Renal cortex interstitium (tissue), 15 donors: ENCODE data around the gene SPRY4. TPM values are rescaled to one million over a fixed set of nuclear protein-coding genes. Genes with fewer than 3 reads are reported as not detected.
"Not testable (repeated sequence)": the region's sequence is repeated elsewhere in the genome, so short reads cannot be mapped to it uniquely, and the experiment has no call there.

Experiments
- DNase-seq, 11 donors: peaks; one replicate each; pipeline ENCODE4 v3.0.0-alpha.2; 2013; ENCODE audit warnings: low read depth in 9 of 11, low spot score in 4 of 11; ENCODE audit errors: extremely low read depth in 1 of 11
- long read RNA-seq, 16 experiments: transcript quantifications; one replicate each; lab custom pipeline, GENCODE V29; 2026
- polyA plus RNA-seq, 3 donors: library from polyadenylated mRNA; unstranded; fragments of 120-200 nt; gene quantifications; one replicate each; pipeline ENCODE4 v1.2.1, GENCODE V29; 2013; ENCODE audit not compliant: insufficient read length in 3 of 3

SPRY4 gene, protein sequence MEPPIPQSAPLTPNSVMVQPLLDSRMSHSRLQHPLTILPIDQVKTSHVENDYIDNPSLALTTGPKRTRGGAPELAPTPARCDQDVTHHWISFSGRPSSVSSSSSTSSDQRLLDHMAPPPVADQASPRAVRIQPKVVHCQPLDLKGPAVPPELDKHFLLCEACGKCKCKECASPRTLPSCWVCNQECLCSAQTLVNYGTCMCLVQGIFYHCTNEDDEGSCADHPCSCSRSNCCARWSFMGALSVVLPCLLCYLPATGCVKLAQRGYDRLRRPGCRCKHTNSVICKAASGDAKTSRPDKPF
- 10 to 100 TPM; 30.9 to 36.5 (median 33.6) TPM for polyA plus RNA-seq
- long read RNA-seq, donor 1, full-length matches to known transcripts: 49 of 49 reads
- long read RNA-seq, donor 1, partial matches to known transcripts: 0 of 49 reads
- long read RNA-seq, donor 1, other reads (novel, unspliced or antisense): 0 of 49 reads
- long read RNA-seq, donor 2, full-length matches to known transcripts: 47 of 47 reads
- long read RNA-seq, donor 2, partial matches to known transcripts: 0 of 47 reads
- long read RNA-seq, donor 2, other reads (novel, unspliced or antisense): 0 of 47 reads
- long read RNA-seq, donor 3, full-length matches to known transcripts: 46 of 46 reads
- long read RNA-seq, donor 3, partial matches to known transcripts: 0 of 46 reads
- long read RNA-seq, donor 3, other reads (novel, unspliced or antisense): 0 of 46 reads
- long read RNA-seq, donor 4, full-length matches to known transcripts: 16 of 16 reads
- long read RNA-seq, donor 4, partial matches to known transcripts: 0 of 16 reads
- long read RNA-seq, donor 4, other reads (novel, unspliced or antisense): 0 of 16 reads
- long read RNA-seq, donor 5: 0 reads
- long read RNA-seq, donor 6, full-length matches to known transcripts: 44 of 44 reads
- long read RNA-seq, donor 6, partial matches to known transcripts: 0 of 44 reads
- long read RNA-seq, donor 6, other reads (novel, unspliced or antisense): 0 of 44 reads
- long read RNA-seq, donor 7, full-length matches to known transcripts: 25 of 25 reads
- long read RNA-seq, donor 7, partial matches to known transcripts: 0 of 25 reads
- long read RNA-seq, donor 7, other reads (novel, unspliced or antisense): 0 of 25 reads
- long read RNA-seq, donor 8: 0 reads
- long read RNA-seq, donor 9, full-length matches to known transcripts: 24 of 24 reads
- long read RNA-seq, donor 9, partial matches to known transcripts: 0 of 24 reads
- long read RNA-seq, donor 9, other reads (novel, unspliced or antisense): 0 of 24 reads
- long read RNA-seq, donor 10, full-length matches to known transcripts: 25 of 25 reads
- long read RNA-seq, donor 10, partial matches to known transcripts: 0 of 25 reads
- long read RNA-seq, donor 10, other reads (novel, unspliced or antisense): 0 of 25 reads
- long read RNA-seq, donor 11, full-length matches to known transcripts: 18 of 18 reads
- long read RNA-seq, donor 11, partial matches to known transcripts: 0 of 18 reads
- long read RNA-seq, donor 11, other reads (novel, unspliced or antisense): 0 of 18 reads
- long read RNA-seq, donor 12, full-length matches to known transcripts: 15 of 15 reads
- long read RNA-seq, donor 12, partial matches to known transcripts: 0 of 15 reads
- long read RNA-seq, donor 12, other reads (novel, unspliced or antisense): 0 of 15 reads
- long read RNA-seq, donor 13: 0 reads
- long read RNA-seq, donor 14, full-length matches to known transcripts: 19 of 19 reads
- long read RNA-seq, donor 14, partial matches to known transcripts: 0 of 19 reads
- long read RNA-seq, donor 14, other reads (novel, unspliced or antisense): 0 of 19 reads
- long read RNA-seq, donor 15, full-length matches to known transcripts: 15 of 15 reads
- long read RNA-seq, donor 15, partial matches to known transcripts: 0 of 15 reads
- long read RNA-seq, donor 15, other reads (novel, unspliced or antisense): 0 of 15 reads
- long read RNA-seq, donor 16, full-length matches to known transcripts: 83 of 83 reads
- long read RNA-seq, donor 16, partial matches to known transcripts: 0 of 83 reads
- long read RNA-seq, donor 16, other reads (novel, unspliced or antisense): 0 of 83 reads

DNA sequence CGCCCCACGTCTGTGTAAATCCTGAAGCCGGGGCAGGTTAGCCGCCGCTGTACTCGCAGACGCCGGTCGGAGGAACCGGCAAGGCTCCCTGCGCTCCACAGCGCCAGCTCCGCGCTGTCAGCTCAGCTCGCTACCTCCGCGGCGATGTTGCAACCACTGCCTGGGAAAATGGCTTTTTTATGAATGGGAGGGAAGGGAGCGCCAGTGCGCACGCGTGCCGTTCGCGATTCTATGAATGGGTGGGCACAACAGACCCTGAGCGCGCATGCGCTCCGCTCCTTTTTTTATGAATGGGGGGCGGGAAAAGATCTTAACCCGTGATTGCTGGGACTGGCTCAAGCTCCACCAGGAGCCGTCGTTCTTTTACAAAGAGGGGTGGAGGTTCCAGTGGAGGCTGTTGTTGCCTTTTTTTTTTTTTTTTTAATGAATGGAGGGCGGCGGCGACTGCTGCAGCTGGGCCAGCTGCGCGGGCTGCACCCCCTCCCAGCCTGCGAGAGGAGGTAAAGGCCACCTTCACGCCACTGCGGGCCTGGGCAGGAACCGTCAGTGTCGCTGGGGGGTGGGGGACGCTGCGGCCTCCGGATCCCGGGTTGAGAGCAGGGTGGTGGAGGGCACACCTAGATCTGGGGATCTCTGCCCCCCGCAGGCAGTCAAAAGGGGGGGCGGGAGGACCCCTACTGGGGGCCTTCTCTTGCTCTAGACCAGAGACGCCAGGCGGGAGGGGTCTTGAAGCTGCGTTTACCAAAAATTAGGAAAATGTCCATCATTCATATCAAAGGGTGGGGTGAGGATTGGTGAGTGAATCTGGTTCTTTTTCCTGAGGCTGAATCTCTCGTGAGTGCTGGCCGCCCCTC lies at the start of gene SPRY4:
SPRY4 (minus strand) TSS at position 151 of the 854 bp plus-strand sequence. CDS start 9,913 bp downstream, outside the sequence.
- peak; percentile 95 to 99 (median 97) for DNase-seq

GRCh38 chr5:142368529-142368928 lies 43.7 kb upstream of the SPRY4 start:
- no peak for DNase-seq

- no peak for DNase-seq
Observed at GRCh38 chr5:142366007-142366406, 41.2 kb upstream of the SPRY4 start.

DNA sequence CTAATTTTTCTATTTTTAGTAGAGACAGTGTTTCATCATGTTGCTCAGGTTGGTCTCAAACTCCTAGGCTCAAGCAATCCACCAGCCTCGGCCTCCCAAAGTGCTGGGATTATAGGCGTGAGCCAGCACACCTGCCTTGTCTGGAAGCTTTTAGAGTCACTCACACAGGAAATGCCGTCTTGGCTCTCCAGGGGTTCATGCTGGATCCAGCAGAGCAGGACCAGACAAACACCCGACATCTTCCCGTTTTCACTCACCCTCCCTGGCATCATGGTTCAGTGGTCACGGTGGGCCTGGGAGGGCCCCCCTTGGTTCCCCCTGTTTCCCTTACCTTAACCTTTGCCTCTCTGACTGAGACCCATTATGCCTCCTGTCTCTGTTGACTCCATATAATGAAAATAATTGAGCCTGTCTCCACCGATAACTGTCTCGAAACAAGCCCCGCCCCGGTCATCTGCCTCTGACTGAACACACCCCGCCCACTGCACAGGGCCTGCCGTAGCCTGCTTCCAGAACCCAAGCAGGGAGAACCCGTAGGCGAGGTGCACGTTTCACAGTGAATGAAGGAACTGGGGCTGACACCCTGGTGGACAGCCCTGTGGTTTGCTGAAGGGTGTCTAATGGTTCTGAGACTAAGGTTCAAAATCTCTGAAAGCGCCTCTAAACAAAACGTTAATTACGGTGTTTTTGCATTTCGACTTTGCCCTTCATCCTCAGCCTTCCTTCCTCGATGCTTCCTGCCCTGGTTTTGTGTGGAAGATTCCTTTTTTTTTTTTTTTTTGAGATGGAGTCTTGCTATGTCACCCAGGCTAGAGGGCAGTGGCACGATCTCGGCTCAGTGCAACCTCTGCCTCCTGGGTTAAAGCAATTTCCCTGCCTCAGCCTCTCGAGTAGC lies 39.7 kb upstream of the SPRY4 start:
- DNase-seq: no peak

DNA sequence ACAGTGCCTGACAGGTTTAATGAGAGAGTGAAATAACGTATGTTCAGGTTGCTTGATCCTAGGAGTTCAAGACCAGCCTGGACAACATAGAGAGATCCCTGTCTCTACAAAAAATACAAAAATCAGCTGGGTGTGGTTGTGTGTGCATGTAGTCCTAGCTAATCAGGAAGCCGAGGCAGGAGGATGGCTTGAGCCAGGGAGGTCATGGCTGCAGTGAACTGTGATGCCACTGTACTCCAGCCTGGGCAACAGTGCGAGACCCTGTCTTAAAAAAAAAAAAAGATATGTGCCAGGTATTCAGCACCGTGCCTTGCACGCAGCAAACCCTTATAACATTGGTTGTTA lies 38.8 kb upstream of the SPRY4 start:
- no peak for DNase-seq

- DNase-seq: not testable (repeated sequence)
Observed at GRCh38 chr5:142362193-142362592, 37.4 kb upstream of the SPRY4 start.

DNA sequence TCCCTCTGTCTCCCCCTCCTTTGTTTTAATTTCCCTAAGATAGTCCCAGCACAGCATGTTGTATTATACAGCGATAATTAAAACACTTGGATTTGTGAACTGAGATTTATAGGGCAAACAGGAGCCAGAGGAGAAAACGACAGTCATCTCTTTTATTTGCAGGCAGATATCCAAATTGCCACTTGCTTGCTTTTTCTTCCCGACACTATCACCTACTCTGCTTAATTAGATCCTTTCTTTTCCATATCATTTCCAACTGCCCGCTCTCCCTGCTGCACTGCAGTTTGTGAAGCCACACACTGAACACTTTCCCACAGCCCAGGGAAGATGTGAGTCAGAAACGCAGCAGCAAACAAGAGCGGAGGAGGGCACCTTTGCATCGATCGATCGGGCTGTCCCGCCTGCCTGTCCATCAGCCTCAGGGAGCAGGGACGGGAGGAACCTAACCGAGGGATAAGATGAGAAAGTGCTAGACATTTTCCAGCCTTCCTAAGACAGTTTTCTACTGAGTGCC lies 35.8 kb upstream of the SPRY4 start:
- no peak for DNase-seq

DNA sequence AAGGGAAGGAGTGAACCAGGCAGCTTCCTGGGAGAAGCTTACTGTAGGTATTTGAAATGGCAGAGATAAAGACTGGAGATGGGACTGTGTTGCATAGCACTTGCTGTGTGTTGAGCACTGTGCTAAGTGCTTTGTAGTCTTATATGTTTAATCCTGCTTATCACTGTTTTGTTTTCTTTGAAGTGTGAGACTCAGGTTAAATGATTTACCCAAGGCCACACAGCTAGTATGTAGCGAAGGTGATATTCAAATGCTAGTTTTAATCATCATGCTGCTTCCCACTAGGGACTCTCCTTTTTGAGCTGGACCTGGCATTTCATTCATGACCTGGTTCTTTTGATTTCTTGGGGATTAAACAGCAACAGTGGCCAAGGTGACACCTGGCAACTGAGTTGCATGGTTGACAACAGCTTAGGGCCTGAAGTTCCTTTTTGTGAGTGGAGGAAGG lies 35.3 kb upstream of the SPRY4 start:
- no peak for DNase-seq

- DNase-seq: no peak
Observed at GRCh38 chr5:142358648-142359047, 33.8 kb upstream of the SPRY4 start.

DNA sequence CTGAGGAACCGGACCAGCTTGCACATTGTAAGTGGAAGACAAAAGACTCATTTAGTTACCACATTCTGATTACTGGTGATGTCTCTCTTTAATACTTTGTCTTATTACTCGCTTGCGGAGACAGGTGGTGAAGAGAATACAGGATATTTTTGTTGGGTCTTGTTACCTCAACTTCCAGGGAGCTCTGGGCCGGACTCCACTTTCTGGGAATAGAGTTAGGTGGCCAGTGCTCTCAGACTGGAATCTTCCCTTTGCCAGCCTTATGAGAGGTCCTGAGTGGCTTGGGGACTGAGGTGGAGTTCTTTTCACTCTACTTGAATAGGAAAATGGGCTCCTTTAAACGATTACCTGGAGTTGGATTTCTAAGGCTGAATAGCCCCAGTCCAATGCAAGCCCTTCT lies 33.3 kb upstream of the SPRY4 start:
- no peak for DNase-seq

GRCh38 chr5:142357469-142358090 lies 32.8 kb upstream of the SPRY4 start:
- DNase-seq: no peak

GRCh38 chr5:142356716-142357468 lies 32.1 kb upstream of the SPRY4 start:
- peak; percentile 73 to 91 (median 83) for DNase-seq

- peak in 5 of 11 donors; percentile 57 to 70 (median 64) for DNase-seq
Observed at GRCh38 chr5:142356349-142356715, 31.5 kb upstream of the SPRY4 start.

DNA sequence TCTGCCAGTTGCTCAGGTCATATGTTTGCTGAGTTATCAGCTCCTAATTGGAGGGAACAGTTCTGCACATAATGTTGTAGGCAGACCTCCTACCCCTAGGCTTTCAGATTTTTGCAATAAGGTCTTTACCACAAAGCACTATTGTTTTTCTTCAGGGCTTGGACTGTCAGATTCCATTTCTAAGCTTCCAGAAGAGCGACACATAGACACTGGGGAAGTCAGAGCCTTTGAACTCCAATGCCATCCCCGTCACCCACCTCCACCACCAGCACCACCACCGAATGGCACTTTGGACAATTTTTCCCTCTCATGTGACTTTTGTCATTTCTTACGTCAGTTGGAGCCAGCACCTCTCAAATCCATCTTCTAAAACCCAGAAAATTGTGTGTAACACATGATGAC lies 28.3 kb upstream of the SPRY4 start:
- no peak for DNase-seq
